HCT116 (cell line): ENCODE results near the gene SAMD4A. TPM values are rescaled to one million over a fixed set of nuclear protein-coding genes. Genes with fewer than 3 reads are reported as not detected.

ENCODE experiments used
- ATAC-seq: fragments of 200-7000 bp; cut with Tn5 transposase; 2 replicates; pipeline ENCODE4 v1.9.1; 2020; ENCODE audit warnings: mild to moderate bottlenecking, moderate library complexity
- BruUV-seq: library from RNA; stranded (reverse); fragments of 400-500 nt; replicated peaks from 2 replicates; lab custom pipeline; 2021; lab: Mats Ljungman, UMichigan
- CTCF ChIA-PET: fragments of 300-600 bp; sonication (Branson Sonifier 250); formaldehyde crosslinking; loops from one replicate; lab custom pipeline; 2021; ENCODE audit warnings: antibody characterized with exemption; lab: Charles Lee
- POLR2A ChIA-PET: fragments of 300-600, 350-600 bp; sonication (Branson Sonifier 250); formaldehyde crosslinking; loops from one replicate; lab custom pipeline; 2021; ENCODE audit warnings: antibody characterized with exemption; lab: Charles Lee
- RAD21 ChIA-PET, 2 experiments: fragments of 300-600 bp; sonication (Branson Sonifier 250); formaldehyde crosslinking; loops; one replicate each; lab custom pipeline; 2023; ENCODE audit warnings: low total read pairs in 2 of 2; ENCODE audit not compliant: uncharacterized antibody in 2 of 2, unreplicated experiment in 2 of 2, low non-redundant PET in 1 of 2; lab: Charles Lee
- DNase-seq: peaks from one replicate; pipeline ENCODE4 v3.0.0-alpha.2; 2010; ENCODE audit warnings: low read depth, low spot score
- H2AFZ ChIP-seq: fragments of 200-600 bp; shearing (Covaris generic), sonication (generic); 2 replicates; pipeline ENCODE4 v1.6.1; 2017; ENCODE audit warnings: low read depth, mixed run types, mixed read lengths, antibody characterized with exemption, low read length; ENCODE audit not compliant: poor library complexity, severe bottlenecking
- H3K27ac ChIP-seq: 2 replicates; pipeline ENCODE4 v1.5.1; 2012; ENCODE audit warnings: low read depth, low read length
- H3K27me3 ChIP-seq: fragments of 200-600 bp; sonication (generic); 2 replicates; pipeline ENCODE4 v1.6.1; 2016; ENCODE audit warnings: mixed run types, low read length, mixed read lengths; ENCODE audit not compliant: insufficient read depth
- H3K36me3 ChIP-seq, 2 experiments: fragments of 200-500 bp in 1 of 2; fragments of 200-600 bp in 1 of 2; sonication (Bioruptor generic) in 1 of 2; sonication (generic) in 1 of 2; 2 replicates each; pipeline versions ENCODE4 v1.5.1 to v1.6.1; 2014 to 2016; ENCODE audit warnings: low read length in 2 of 2, inconsistent platforms in 1 of 2, mixed read lengths in 1 of 2, mixed run types in 1 of 2; ENCODE audit not compliant: insufficient read depth in 2 of 2, control insufficient read depth in 1 of 2
- H3K4me1 ChIP-seq, 2 experiments: fragments of 200-600 bp in 1 of 2; sonication (generic) in 1 of 2; 2 replicates each; pipeline versions ENCODE4 v1.5.1 to v1.6.1; 2012 to 2017; ENCODE audit warnings: low read length in 2 of 2, inconsistent platforms in 1 of 2, mild to moderate bottlenecking in 1 of 2, mixed read lengths in 1 of 2, mixed run types in 1 of 2, moderate library complexity in 1 of 2; ENCODE audit not compliant: insufficient read depth in 2 of 2, control insufficient read depth in 1 of 2
- H3K4me2 ChIP-seq: fragments of 200-600 bp; sonication (generic); 2 replicates; pipeline ENCODE4 v1.6.1; 2017; ENCODE audit warnings: mixed run types, low read length, mixed read lengths
- H3K4me3 ChIP-seq, 2 experiments: fragments of 200-600 bp in 1 of 2; sonication (generic) in 1 of 2; replicated peaks in 1 of 2; 2 replicates each; pipeline ENCODE4 v1.5.1; 2011 to 2016; ENCODE audit warnings: low read length in 2 of 2, control low read depth in 1 of 2, low read depth in 1 of 2, mild to moderate bottlenecking in 1 of 2, mixed read lengths in 1 of 2, mixed run types in 1 of 2
- H3K79me2 ChIP-seq: fragments of 200-600 bp; sonication (generic); 2 replicates; pipeline ENCODE4 v1.6.1; 2017; ENCODE audit warnings: mild to moderate bottlenecking, mixed run types, low read length, moderate library complexity, mixed read lengths; ENCODE audit not compliant: insufficient read depth
- H3K9ac ChIP-seq: fragments of 200-600 bp; sonication (generic); 2 replicates; pipeline ENCODE4 v1.6.1; 2016; ENCODE audit warnings: low read length, mixed read lengths
- H3K9me2 ChIP-seq: fragments of 200-600 bp; sonication (generic), shearing (Covaris generic); 2 replicates; pipeline ENCODE4 v1.6.1; 2017; ENCODE audit warnings: mixed run types, mild to moderate bottlenecking, moderate library complexity; ENCODE audit not compliant: insufficient read depth
- H3K9me3 ChIP-seq, 2 experiments: fragments of 200-500 bp in 1 of 2; fragments of 200-600 bp in 1 of 2; sonication (Bioruptor generic) in 1 of 2; sonication (generic) in 1 of 2; 2 replicates each; pipeline ENCODE4 v1.6.1; 2014 to 2017; ENCODE audit warnings: low read length in 2 of 2, mixed read lengths in 2 of 2, inconsistent platforms in 1 of 2, low read depth in 1 of 2, mild to moderate bottlenecking in 1 of 2, mixed run types in 1 of 2, moderate library complexity in 1 of 2; ENCODE audit not compliant: control insufficient read depth in 1 of 2, insufficient read depth in 1 of 2
- H4K20me1 ChIP-seq: fragments of 200-600 bp; sonication (generic), shearing (Covaris generic); 2 replicates; pipeline ENCODE4 v1.6.1; 2017; ENCODE audit warnings: mixed run types, mild to moderate bottlenecking, moderate library complexity; ENCODE audit not compliant: insufficient read depth
- CBX3 ChIP-seq: IDR thresholded peaks from 2 replicates; pipeline ENCODE4 v1.6.1; 2012; ENCODE audit warnings: low read depth
- CEBPB ChIP-seq: IDR thresholded peaks from 2 replicates; pipeline ENCODE4 v1.6.1; 2012; ENCODE audit warnings: low read depth
- CTCF ChIP-seq, 3 experiments: fragments of 200-600 bp in 1 of 3; sonication (generic) in 1 of 3; IDR thresholded peaks in 2 of 3; conservative IDR thresholded peaks in 1 of 3; 2 replicates each; pipeline ENCODE4 v1.5.1; 2012 to 2017; ENCODE audit warnings: low read depth in 2 of 3, low read length in 2 of 3, antibody characterized with exemption in 1 of 3, borderline replicate concordance in 1 of 3, control low read depth in 1 of 3, mild to moderate bottlenecking in 1 of 3, mixed read lengths in 1 of 3, mixed run types in 1 of 3, moderate library complexity in 1 of 3; ENCODE audit not compliant: insufficient read depth in 1 of 3
- EGR1 ChIP-seq: IDR thresholded peaks from 2 replicates; pipeline ENCODE4 v1.6.1; 2012; ENCODE audit warnings: low read depth
- ELF1 ChIP-seq: IDR thresholded peaks from 2 replicates; pipeline ENCODE4 v1.6.1; 2012; ENCODE audit warnings: low read depth, borderline replicate concordance
- FOSL1 ChIP-seq: IDR thresholded peaks from 2 replicates; pipeline ENCODE4 v1.6.1; 2012; ENCODE audit warnings: low read depth
- MAX ChIP-seq: IDR thresholded peaks from 2 replicates; pipeline ENCODE4 v1.6.1; 2012
- POLR2A ChIP-seq: IDR thresholded peaks from 2 replicates; pipeline ENCODE4 v1.7.0; 2011; ENCODE audit warnings: borderline replicate concordance; ENCODE audit not compliant: insufficient read depth, insufficient read length; ENCODE audit errors: extremely low read depth
- RAD21 ChIP-seq: IDR thresholded peaks from 2 replicates; pipeline ENCODE4 v1.6.1; 2012; ENCODE audit warnings: low read depth, mild to moderate bottlenecking
- SIN3A ChIP-seq: IDR thresholded peaks from 2 replicates; pipeline ENCODE4 v1.6.1; 2012; ENCODE audit warnings: low read depth
- SRF ChIP-seq: IDR thresholded peaks from 2 replicates; pipeline ENCODE4 v1.6.1; 2012; ENCODE audit warnings: low read depth
- TCF7L2 ChIP-seq: IDR thresholded peaks from 2 replicates; pipeline ENCODE4 v1.7.0; 2011; ENCODE audit warnings: borderline replicate concordance, inconsistent platforms; ENCODE audit not compliant: insufficient read depth, insufficient read length; ENCODE audit errors: extremely low read depth
- ZBTB33 ChIP-seq: IDR thresholded peaks from 2 replicates; pipeline ENCODE4 v1.6.1; 2011; ENCODE audit warnings: mild to moderate bottlenecking, low read length, moderate library complexity; ENCODE audit not compliant: insufficient replicate concordance; ENCODE audit errors: extremely low read depth
- ZFX ChIP-seq: fragments of 450-650 bp; IDR thresholded peaks from 2 replicates; pipeline ENCODE4 v1.6.1; 2017
- ZNF274 ChIP-seq: fragments of 200-500 bp; sonication (Bioruptor generic); IDR thresholded peaks from 2 replicates; pipeline ENCODE4 v1.6.1; 2014; ENCODE audit warnings: mild to moderate bottlenecking, low read depth, low read length, inconsistent platforms
- intact Hi-C: fragments of 100-400 bp; cut with micrococcal nuclease; formaldehyde crosslinking; loops from 2 replicates; pipeline ENCODE4 v1.10.0; 2022
- total RNA-seq: library from RNA; stranded (reverse); gene quantifications from one replicate; pipeline ENCODE4 v1.2.1, GENCODE V29; 2021; ENCODE audit not compliant: unreplicated experiment

Gene SAMD4A
- total RNA-seq, 1 experiment from 2014 or later: 9.0 TPM

GRCh38 chr14:54524410-54524809, 42.5 kb upstream of the SAMD4A start:
- H3K9me3 ChIP-seq: no peaks in the 10 kb centered on the region
- no peaks in the 10 kb centered on the region for H3K4me1 ChIP-seq
- H3K79me2 ChIP-seq: no peaks in the 10 kb centered on the region; the same call in 1 of the 2 replicates
- RAD21 ChIA-PET: no interaction called here
- H3K9me2 ChIP-seq: no peaks in the 10 kb centered on the region
- CTCF ChIA-PET: no interaction called here
- ATAC-seq (no peak), DNase-seq (no peak)
- H3K27me3 ChIP-seq: no peaks in the 10 kb centered on the region
- POLR2A ChIA-PET: no interaction called here
- no peak overlapping the region for H3K4me2 ChIP-seq
- H4K20me1 ChIP-seq: no peaks in the 10 kb centered on the region
- BruUV-seq: no TSS peak
- no peak overlapping the region for H3K9ac ChIP-seq
- TF ChIP-seq TCF7L2 (no peak), MAX (no peak), CEBPB (no peak), EGR1 (no peak), ZBTB33 (no peak), ELF1 (no peak), POLR2A (no peak), ZFX (no peak), RAD21 (no peak), CTCF (IDR thresholded peaks at IDR 0.05 in 2 of 3, conservative IDR thresholded peaks at IDR 0.05 in 1 of 3; ENCODE audit: borderline replicate concordance in 1 of 3, insufficient read depth in 1 of 3, low read depth in 2 of 3, low read length in 2 of 3) (no peak), SRF (no peak), SIN3A (no peak), FOSL1 (no peak), ZNF274 (no peak), CBX3 (no peak)
- peaks cover 5 to 7% of the 10 kb centered on the region in 2 experiments; a peak in 1 of 4 replicates for H3K36me3 ChIP-seq
- intact Hi-C loops: no loop called here
- no peak overlapping the region for H3K4me3 ChIP-seq
- H3K27ac ChIP-seq: no peak overlapping the region
- H2AFZ ChIP-seq: no peak overlapping the region
